Erythroblast (primary cell): ENCODE results near the gene UBL7.

Experiments used
- GATA1 ChIP-seq: IDR thresholded peaks from 2 replicates; pipeline ENCODE4 v1.6.1; 2011; ENCODE audit warnings: low read depth, mild to moderate bottlenecking, control low read depth, low read length, moderate library complexity
- POLR2A ChIP-seq: IDR thresholded peaks from 2 replicates; pipeline ENCODE4 v1.6.1; 2011; ENCODE audit warnings: mild to moderate bottlenecking, low read length

DNA sequence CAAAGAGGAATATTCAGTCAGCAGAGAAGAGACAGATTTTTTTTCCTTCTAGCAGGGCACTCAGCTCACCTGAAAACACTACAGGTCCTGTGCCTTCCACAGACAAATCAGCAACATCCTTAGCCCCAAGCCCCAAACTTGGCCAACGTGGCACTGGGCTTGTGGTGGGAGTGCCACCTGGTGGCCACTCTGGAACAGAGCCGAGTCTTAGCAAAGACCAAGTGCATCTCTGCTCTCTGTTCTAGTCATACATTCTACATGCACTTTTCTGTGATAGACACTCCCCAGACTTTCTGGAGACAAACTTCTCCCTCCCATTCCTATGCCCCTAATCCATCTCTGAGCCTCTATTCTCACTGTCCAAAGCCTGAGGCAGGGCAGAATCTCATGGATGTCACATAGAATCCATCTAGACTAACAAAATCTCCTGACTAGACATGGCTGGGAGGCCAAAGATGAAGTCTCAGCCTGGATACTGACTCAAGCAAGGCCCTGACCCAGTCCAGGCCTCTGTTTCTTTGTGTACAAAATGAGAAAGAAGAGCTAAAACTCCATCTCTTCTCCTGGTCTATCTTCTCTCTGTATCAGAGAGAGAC is 22.1 kb downstream of the UBL7 start:
- TF ChIP-seq POLR2A, result no peak
- no peak for TF ChIP-seq GATA1
